Natural killer cell treated with Interleukin-12 subunit alpha and Interleukin-12 subunit beta and Interleukin-15 and Interleukin-18, amount 100 ng/mL, for 72 hours (primary cell): ENCODE results near the gene RPTOR. TPM values are rescaled to one million over a fixed set of nuclear protein-coding genes. Genes with fewer than 3 reads are reported as not detected.
A peak's percentile ranks its signal among the peaks of the same experiment; 100 is the strongest.

Experiments used
- ATAC-seq, 2 donors: fragments of 150-1000 bp; cut with Tn5 transposase in 1 of 2; sonication (Bioruptor Pico), chemical (Tn5 transposase) in 1 of 2; 2 replicates each; pipeline ENCODE4 v1.10.0; 2021
- DNase-seq: peaks from one replicate; pipeline ENCODE4 v3.0.0; 2022; ENCODE audit warnings: low spot score
- H3K27ac Mint-ChIP-seq, 2 donors: 1 replicate in 1 of 2; 2 replicates in 1 of 2; pipeline ENCODE4 v1.8.0; 2022; ENCODE audit warnings: mixed read lengths in 2 of 2, mild to moderate bottlenecking in 1 of 2, moderate library complexity in 1 of 2
- H3K27me3 Mint-ChIP-seq, 2 donors: 1 replicate in 1 of 2; 2 replicates in 1 of 2; pipeline ENCODE4 v1.8.0; 2022; ENCODE audit warnings: mixed read lengths in 2 of 2
- H3K36me3 Mint-ChIP-seq: one replicate; pipeline ENCODE4 v1.8.0; 2022; ENCODE audit warnings: mixed read lengths
- H3K4me1 Mint-ChIP-seq, 2 donors: 1 replicate in 1 of 2; 2 replicates in 1 of 2; pipeline ENCODE4 v1.8.0; 2022; ENCODE audit warnings: low read depth in 2 of 2, mixed read lengths in 2 of 2, mild to moderate bottlenecking in 1 of 2
- H3K4me3 Mint-ChIP-seq: one replicate; pipeline ENCODE4 v1.8.0; 2022; ENCODE audit warnings: mixed read lengths
- H3K9me3 Mint-ChIP-seq: 2 replicates; pipeline ENCODE4 v1.8.0; 2022; ENCODE audit warnings: mixed read lengths
- total RNA-seq, 2 donors: library from RNA; stranded (reverse); gene quantifications; one replicate each; pipeline ENCODE4 v1.2.3, GENCODE V29; 2022

The RPTOR gene
- total RNA-seq, 2 donors from 2014 or later = 44.1 to 92.4 TPM

DNA sequence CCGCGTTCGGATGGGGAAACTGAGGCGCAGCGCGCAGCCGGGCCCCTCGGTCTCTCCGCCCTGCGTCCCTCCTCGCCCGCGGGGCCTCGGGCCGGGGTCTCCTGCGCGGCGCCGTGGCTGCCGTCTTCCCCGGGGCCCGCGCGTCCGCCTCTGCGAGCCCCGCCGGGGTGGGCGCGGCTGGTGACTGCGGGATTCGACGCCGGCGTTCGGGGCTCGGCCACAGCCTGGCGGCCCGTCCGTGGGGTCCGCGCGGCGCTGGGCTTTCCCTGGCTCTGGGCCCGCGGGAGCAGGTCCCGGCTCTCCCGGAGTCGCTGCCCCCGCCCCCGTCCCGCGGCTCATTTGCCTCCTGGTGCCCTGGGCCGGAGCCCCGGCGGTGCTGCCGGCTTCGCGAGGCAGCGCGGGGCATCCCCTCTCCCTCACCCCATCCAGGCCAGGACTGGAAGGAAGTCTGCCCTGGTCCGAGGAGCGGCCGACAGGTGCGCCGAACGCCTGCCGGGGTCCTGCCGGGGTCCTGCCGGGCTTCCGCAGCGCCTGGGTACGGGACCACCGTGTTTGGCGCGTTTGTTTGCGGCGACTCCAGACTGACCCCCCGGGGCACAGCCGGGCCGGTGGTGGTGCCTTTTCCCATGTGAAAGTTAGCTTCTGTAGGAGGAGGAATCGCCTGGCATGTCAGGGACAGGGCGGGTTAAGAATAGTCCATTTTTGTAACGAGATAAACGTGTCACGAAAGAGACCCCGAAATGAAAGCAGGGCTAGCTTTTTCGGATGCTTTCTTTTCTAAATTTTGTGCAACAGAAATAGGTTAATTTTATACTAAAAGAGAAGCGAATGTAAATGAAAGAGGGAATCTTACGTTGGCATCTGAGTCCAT is 447.7 kb downstream of the RPTOR start:
- no peaks in the 10 kb centered on the region for H3K9me3 Mint-ChIP-seq
- peak; percentile 33 to 47 for ATAC-seq
- peak overlapping the region; percentile 75 for H3K4me3 Mint-ChIP-seq
- DNase-seq = no peak
- H3K27ac Mint-ChIP-seq = peak overlapping the region in 1 of 2 donors; percentile 69
- H3K27me3 Mint-ChIP-seq = no peaks in the 10 kb centered on the region
- no peaks in the 10 kb centered on the region for H3K36me3 Mint-ChIP-seq
- peaks cover 7 to 8% of the 10 kb centered on the region in 2 donors for H3K4me1 Mint-ChIP-seq

DNA sequence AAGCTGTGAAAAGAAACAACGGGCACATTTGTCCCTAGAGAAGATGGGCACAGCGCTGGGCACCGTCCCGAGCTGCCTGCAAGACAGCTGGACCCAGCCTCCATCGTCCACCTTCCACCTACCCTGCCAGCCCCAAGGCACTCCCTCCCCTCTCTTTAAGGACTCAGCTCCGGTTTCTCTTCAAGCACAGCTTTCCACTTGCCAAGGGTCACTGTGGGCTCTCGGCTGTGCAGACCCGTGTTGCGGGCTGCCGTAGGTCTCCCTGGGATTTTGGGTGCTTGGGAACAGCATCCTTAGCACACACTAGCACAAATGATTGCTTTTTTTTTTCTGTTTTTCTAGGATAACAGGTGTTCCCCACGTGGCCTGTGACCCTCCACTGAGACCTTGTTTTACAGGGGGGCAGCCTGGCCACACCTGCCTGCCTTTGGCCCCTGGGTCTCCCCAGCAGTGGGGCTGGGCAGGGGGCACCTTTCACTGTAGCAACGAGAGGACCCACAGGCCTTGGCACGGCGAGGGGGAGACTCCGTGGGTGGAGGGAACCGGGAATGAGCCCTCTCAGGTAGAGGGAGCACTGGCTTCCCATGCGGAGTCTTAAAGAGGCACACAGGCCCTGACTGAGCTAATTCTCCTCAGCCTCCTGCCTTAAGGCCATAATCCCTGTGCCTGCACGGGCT is 448.4 kb downstream of the RPTOR start:
- DNase-seq = no peak
- peak overlapping the region in 1 of 2 donors; percentile 69 for H3K27ac Mint-ChIP-seq

DNA sequence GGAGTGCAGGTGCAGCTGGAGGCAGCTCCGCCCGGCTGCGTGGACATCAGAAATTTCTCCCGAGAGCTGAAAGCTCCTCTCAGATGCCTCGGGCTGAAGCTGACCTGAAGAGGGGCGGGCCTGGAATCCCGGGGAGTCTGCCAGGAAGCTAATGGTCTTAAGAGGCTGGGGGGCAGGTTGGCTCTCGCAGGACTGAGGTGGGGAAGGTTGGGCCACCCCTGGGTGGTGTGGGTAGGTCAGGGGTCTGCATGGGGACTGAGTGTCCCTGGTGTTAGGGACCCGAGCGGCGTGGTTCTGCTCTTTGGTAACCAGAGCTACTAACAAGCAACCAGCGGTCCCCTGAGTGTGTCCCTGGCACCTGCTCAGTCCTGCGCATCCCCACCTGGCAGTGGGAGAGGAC is 450.5 kb downstream of the RPTOR start:
- Mint-ChIP-seq H3K9me3 (no peaks in the 10 kb centered on the region), H3K4me3 (no peak overlapping the region), H3K27me3 (no peaks in the 10 kb centered on the region), H3K4me1 (peaks cover 11 to 13% of the 10 kb centered on the region in 2 donors), H3K27ac (no peak overlapping the region), H3K36me3 (no peaks in the 10 kb centered on the region)
- ATAC-seq = no peak
- no peak for DNase-seq

More for the DNA sequence above, 448.4 kb downstream of the RPTOR start:
- Mint-ChIP-seq H3K4me3 (peak overlapping the region; percentile 75), H3K4me1 (peaks cover 7 to 8% of the 10 kb centered on the region in 2 donors), H3K9me3 (no peaks in the 10 kb centered on the region), H3K27me3 (no peaks in the 10 kb centered on the region), H3K36me3 (no peaks in the 10 kb centered on the region)
- no peak for ATAC-seq

DNA sequence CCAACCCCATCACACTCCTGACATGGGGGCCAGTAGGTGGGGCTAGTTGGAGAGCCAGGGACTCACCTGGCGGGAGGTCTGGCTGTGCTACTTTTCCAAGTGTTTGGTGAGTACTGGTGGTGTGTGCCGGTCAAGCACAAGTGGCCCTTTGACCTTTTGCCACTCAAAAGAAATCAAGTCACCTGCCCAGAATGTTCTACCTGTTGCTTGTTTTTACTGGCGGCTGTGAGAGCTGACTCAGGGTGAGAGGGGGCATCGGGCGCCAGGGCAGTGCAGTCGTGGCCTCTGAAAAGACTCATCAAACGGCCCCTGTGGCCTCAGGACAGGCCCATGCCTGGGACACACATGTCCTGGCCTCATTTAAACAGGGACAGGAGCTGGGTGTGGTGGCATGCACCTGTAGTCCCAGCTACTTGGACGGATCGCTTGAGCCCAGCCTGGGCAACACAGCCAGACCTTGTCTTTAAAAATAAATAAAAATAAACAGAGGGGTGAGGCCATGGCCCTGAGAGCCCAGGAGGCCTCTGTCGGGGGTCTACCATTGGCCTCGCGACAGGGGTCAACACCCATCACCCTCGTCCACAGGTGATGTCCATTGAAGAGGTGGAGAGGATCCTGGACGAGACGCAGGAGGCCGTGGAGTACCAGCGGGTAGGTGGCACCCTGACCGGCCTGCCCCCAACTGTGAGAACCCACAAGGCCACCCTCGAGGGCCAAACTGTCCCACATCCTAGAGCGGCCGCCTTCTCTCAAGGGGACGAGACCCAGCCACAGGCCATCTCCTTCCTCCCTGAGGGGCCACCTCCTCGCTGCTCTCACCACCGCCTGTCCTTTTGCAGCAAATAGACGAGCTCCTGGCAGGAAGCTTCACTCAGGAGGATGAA is 452.0 kb downstream of the RPTOR start:
- H3K36me3 Mint-ChIP-seq = no peaks in the 10 kb centered on the region
- H3K27me3 Mint-ChIP-seq = no peaks in the 10 kb centered on the region
- H3K27ac Mint-ChIP-seq = peak overlapping the region in 1 of 2 donors; percentile 35
- no peak overlapping the region for H3K4me3 Mint-ChIP-seq
- ATAC-seq (peak in 1 of 2 donors; percentile 10), DNase-seq (no peak)
- H3K9me3 Mint-ChIP-seq = no peaks in the 10 kb centered on the region
- peaks cover 11 to 16% of the 10 kb centered on the region in 2 donors for H3K4me1 Mint-ChIP-seq

DNA sequence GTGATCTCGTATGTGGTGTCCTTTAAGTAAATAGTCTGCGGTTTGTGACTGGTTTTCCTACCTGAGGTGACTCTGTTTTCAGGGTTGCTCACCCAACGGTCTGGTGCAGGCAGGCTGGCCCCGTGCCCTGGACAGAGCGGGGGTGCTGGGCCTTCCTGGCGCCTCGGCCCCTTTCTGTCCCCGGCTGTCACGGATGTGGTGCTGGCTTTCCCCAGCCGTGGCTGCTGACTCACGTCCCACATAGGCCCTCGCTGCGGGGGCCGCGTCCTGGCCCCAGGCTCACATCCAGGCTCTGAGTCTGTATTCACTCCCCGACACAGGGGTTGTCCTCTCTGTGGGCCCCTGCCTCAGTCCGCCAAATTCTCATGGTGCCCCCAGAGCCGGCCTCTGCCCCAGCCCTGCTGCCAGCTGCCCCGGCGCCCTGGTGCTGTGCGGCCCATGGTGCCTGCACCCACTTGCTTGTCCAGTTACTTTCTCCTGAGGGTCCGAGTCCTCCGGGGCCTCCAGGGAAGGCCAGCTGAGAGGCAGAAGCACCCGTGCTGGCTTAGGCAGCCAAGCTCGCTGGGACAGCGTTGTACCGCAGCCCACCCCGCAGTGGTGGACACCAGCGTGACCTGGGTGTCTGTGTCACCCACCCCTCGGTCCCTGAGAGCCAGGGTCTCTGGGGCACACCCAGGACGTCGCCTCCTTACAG is 452.9 kb downstream of the RPTOR start:
- Mint-ChIP-seq H3K36me3 (no peaks in the 10 kb centered on the region), H3K27ac (peak overlapping the region in 1 of 2 donors; percentile 35), H3K4me3 (peak overlapping the region; percentile 38), H3K27me3 (no peaks in the 10 kb centered on the region), H3K4me1 (peaks cover 11 to 21% of the 10 kb centered on the region in 2 donors), H3K9me3 (no peaks in the 10 kb centered on the region)
- DNase-seq (no peak), ATAC-seq (peak; percentile 79 to 87)

DNA sequence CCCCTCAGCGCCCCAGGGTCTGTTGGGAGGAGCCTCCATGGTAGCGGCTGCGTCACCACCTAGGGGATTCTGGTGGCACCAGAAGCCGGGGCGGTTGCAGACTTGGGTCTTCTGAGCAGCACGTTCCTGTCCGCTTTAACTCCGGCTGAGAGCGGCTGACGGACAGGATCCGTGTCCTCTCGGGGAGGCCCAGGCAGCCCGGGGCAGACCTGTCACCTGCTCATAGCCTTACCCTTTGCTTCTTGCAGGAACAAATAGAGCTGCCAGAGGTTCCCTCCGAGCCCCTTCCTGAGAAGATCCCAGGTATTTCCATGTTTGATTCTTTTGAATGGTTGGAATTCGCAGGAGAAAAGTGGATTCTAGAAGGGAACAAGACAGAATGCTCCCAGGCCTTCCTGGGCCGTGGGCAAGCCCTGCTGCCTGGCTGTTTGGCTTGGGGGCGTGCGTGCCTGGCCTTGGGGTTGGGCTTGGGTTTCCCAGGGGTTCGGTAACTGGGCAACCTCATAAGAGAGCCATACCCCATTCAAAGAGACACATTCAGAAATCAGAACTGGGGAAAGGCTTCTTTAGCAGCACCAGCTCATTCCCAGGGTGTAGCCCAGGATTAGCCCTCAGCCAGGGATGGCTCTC is 453.6 kb downstream of the RPTOR start:
- Mint-ChIP-seq H3K36me3 (no peaks in the 10 kb centered on the region), H3K4me1 (peaks cover 6 to 19% of the 10 kb centered on the region in 2 donors), H3K27ac (peak overlapping the region; percentile 63 to 71), H3K4me3 (peak overlapping the region; percentile 77), H3K9me3 (no peaks in the 10 kb centered on the region), H3K27me3 (no peaks in the 10 kb centered on the region)
- DNase-seq = no peak
- no peak for ATAC-seq

DNA sequence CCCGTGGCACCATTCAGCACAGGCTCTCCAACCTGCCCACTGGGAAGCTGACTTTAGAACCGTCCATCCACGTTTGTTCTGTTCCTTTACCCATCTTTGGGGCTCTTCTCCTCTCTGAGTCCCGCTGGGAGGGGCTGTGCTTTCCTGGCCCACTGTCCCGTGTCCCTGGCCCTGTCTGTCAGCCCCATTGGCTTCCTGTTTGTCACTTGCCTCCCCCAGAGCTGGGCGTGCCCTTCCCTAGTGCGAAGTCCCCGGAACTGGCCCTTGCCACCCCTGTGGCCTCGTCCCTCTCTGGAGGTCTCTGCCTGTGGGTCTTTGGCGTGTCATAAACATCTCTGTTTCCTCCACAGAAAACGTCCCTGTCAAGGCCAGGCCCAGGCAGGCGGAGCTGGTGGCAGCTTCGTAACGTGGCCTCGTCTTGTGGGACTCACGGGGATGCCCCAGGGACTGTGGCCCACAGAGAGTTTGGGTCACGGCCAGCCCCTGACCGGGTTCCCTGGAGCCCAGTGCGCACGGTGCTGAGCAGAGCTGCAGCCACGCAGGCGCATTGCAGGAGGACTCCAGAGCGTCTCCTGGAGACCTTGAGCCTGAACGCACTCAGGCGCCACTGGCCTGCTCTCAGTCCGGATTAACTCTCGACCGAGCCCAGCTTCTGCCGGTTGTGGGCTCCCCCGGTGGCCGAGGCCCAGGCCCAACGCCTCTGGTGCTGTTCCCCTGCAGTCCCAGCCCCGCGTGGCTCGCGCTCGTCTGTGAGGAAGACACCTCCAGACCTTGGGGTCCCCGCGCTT is 454.3 kb downstream of the RPTOR start:
- peak overlapping the region; percentile 77 for H3K4me3 Mint-ChIP-seq
- peaks cover 12 to 21% of the 10 kb centered on the region in 2 donors for H3K4me1 Mint-ChIP-seq
- ATAC-seq = peak; percentile 39 to 44

DNA sequence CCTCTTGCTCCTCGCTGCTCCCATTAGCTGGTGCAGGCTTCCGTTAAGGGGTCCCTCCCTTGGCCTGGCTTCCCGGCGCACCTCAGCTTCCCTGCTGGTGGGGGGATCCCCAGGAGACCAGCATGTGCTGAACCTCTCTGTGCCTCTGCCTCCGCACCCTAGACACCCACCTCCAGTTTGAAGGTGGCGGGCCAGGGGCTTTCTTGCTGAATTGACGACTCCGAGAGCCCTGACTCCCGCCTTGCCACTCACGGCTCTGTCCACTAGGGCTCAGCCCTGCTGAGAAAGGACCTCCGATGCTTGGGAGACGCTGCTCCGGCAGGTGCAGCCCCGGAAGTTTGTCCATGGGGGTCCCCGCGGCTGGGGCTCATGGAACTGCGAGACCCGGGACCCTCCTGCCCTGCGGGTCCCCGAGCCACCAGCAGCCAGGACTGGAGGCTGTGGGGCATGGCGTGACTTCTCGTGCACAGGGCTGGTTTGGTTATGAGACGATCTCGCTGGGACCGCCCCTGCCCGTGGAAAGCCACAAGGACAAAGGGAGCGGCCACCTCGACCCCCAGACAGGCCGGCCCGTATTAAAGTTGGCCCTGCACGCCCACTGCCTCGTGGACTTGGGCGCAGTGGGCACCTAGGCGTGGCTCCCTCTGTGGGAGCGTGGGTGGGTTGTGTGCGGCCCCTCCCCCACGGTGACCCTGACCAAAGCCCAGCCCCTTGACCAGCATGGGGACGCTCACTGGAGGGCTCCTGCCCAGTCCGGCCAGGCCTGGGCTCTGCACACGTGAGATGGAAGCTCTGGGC is 455.1 kb downstream of the RPTOR start:
- ATAC-seq (no peak), DNase-seq (no peak)
- no peak overlapping the region for H3K4me3 Mint-ChIP-seq
- H3K9me3 Mint-ChIP-seq = no peaks in the 10 kb centered on the region
- no peak overlapping the region for H3K27ac Mint-ChIP-seq
- peaks cover 15 to 24% of the 10 kb centered on the region in 2 donors for H3K4me1 Mint-ChIP-seq
- peaks cover under 1 to 3% of the 10 kb centered on the region in 2 donors for H3K27me3 Mint-ChIP-seq
- H3K36me3 Mint-ChIP-seq = no peaks in the 10 kb centered on the region

More for the DNA sequence above, 454.3 kb downstream of the RPTOR start:
- Mint-ChIP-seq H3K36me3 (no peaks in the 10 kb centered on the region), H3K27ac (peak overlapping the region; percentile 63 to 71), H3K27me3 (no peaks in the 10 kb centered on the region), H3K9me3 (no peaks in the 10 kb centered on the region)
- no peak for DNase-seq

DNA sequence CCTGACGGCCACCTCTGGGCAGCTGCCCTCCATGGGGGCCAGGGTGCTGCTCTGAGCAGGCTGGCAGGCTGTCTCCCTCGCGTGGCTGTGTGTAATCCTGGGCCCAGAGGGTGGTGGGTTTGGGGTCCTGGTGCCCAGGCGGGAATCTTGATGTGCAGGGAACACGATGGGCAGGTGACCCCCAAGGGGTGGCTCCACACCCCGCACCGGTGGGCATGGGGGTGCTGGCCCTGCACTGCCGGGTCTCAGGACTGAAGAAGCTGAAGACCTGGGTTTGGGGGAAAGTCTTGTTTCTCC is 455.6 kb downstream of the RPTOR start:
- Mint-ChIP-seq H3K27ac (no peak overlapping the region), H3K9me3 (no peaks in the 10 kb centered on the region), H3K36me3 (no peaks in the 10 kb centered on the region), H3K27me3 (peaks cover 3 to 8% of the 10 kb centered on the region in 2 donors), H3K4me1 (peaks cover 19 to 27% of the 10 kb centered on the region in 2 donors), H3K4me3 (no peak overlapping the region)
- ATAC-seq = no peak
- no peak for DNase-seq

DNA sequence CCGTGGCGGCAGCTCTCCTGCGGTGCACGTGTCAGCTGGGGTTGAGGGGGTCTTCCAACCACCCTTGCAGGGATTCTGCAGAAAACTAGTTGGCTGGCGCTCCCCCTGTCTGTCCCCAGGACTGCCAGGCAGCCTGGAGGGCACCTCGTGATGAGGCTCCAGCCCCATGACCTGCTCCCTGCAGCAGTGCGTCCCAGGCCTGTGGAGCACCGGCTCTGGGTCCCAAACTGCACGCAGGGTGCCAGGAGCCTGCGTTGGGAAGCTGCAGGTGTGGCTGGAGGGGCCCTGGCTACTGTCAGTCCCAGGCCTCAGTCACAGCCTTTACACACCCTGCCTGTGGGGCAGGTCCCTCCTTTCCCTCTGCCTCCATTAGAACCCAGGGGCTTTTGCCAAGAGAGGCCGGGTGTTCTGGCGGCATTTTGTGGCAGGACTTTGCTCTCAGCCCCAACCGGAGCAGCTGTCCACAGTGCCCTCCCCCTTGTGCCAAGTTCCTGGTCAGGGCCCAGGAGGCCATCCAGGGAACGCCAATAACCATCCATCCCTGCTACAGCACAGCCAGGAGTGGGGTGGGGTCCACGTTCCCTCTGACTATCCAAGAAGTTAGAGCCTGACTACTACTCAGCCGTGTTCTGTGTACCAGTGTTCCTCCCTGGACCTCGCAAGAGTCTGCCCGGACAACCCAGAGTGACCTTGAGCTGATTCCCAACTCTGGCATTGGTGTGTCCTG is 456.2 kb downstream of the RPTOR start:
- Mint-ChIP-seq H3K36me3 (no peaks in the 10 kb centered on the region), H3K4me3 (no peak overlapping the region), H3K27ac (no peak overlapping the region), H3K9me3 (no peaks in the 10 kb centered on the region), H3K4me1 (peaks cover 19 to 27% of the 10 kb centered on the region in 2 donors), H3K27me3 (peaks cover 3 to 8% of the 10 kb centered on the region in 2 donors)
- no peak for ATAC-seq
- no peak for DNase-seq

DNA sequence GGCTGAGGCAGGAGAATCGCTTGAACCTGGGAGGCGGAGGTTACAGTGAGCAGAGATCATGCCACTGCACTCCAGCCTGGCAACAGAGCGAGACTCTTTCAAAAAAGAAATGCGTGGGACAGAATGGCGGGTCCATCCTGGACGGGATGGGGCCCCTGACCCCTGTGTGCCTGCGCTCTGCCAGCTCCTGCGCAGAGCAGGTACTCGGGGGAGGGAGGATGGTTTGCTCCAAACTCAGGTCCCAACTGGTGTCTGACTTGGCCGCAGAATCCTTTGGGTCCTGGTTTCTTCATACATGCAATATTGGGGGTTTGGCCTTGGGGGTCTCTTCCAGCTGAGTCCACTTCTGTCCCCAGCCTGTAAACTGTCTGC is 457.4 kb downstream of the RPTOR start:
- no peak overlapping the region for H3K27ac Mint-ChIP-seq
- H3K36me3 Mint-ChIP-seq = no peaks in the 10 kb centered on the region
- no peak for ATAC-seq

More for the DNA sequence above, 457.4 kb downstream of the RPTOR start:
- Mint-ChIP-seq H3K9me3 (no peaks in the 10 kb centered on the region), H3K4me1 (peaks cover 19 to 27% of the 10 kb centered on the region in 2 donors), H3K4me3 (no peak overlapping the region), H3K27me3 (peaks cover 7 to 8% of the 10 kb centered on the region in 2 donors)
- no peak for DNase-seq
